K562 (cell line): ENCODE data around the gene CETN1. TPM values are rescaled to one million over a fixed set of nuclear protein-coding genes. Genes with fewer than 3 reads are reported as not detected.
A peak's percentile ranks its signal among the peaks of the same experiment; 100 is the strongest.

ENCODE experiments used
- ATAC-seq: fragments of 200-7000 bp; cut with Tn5 transposase; 3 replicates; pipeline ENCODE4 v1.9.1; 2020; ENCODE audit warnings: moderate library complexity
- BruUV-seq: library from RNA; stranded (reverse); fragments of 400-500 nt; replicated peaks from 2 replicates; lab custom pipeline; 2021; lab: Mats Ljungman, UMichigan
- CTCF ChIA-PET: fragments of 300-600 bp; formaldehyde crosslinking; extraction: SDS; loops from one replicate; lab custom pipeline; 2021; ENCODE audit warnings: low intra/inter-chr PET ratio; lab: Yijun Ruan, JAX
- POLR2A ChIA-PET: fragments of 300-600, 350-650 bp; sonication (Branson Sonifier 250); formaldehyde crosslinking; extraction: SDS; loops from one replicate; lab custom pipeline; 2021; ENCODE audit warnings: antibody characterized with exemption, inconsistent platforms; lab: Yijun Ruan, JAX
- DNase-seq, 4 experiments: peaks; one replicate each; pipeline versions ENCODE4 v3.0.0 to v3.0.0-alpha.2; 2011 to 2018; ENCODE audit warnings: low spot score in 3 of 4, mixed read lengths in 3 of 4; ENCODE audit errors: extremely low read depth in 1 of 4
- FAIRE-seq: peaks from 2 replicates; lab custom pipeline; 2011; peaks lifted over from hg19 to GRCh38; lab: Jason Lieb, UNC
- H2AFZ ChIP-seq: 2 replicates; pipeline ENCODE4 v1.6.0; 2011; ENCODE audit warnings: low read depth, low read length, control low read depth, inconsistent platforms
- H3K27ac ChIP-seq: fragments of 200-600 bp; 3 replicates; pipeline ENCODE4 v1.8.0; 2011; ENCODE audit warnings: low read depth, mild to moderate bottlenecking, control low read depth, inconsistent platforms, low read length, moderate library complexity, mixed read lengths; ENCODE audit errors: extremely low read depth
- H3K27me3 ChIP-seq, 2 experiments: fragments of 300-600 bp in 1 of 2; 2 replicates in 1 of 2; 3 replicates in 1 of 2; pipeline versions ENCODE4 v1.6.0 to v1.8.0; 2011; ENCODE audit warnings: inconsistent platforms in 2 of 2, low read length in 2 of 2, mild to moderate bottlenecking in 1 of 2, mixed read lengths in 1 of 2, moderate library complexity in 1 of 2; ENCODE audit not compliant: control insufficient read depth in 2 of 2, insufficient read depth in 2 of 2
- H3K36me3 ChIP-seq: fragments of 300-600 bp; 3 replicates; pipeline ENCODE4 v1.8.0; 2011; ENCODE audit warnings: mild to moderate bottlenecking, low read length, inconsistent platforms; ENCODE audit not compliant: control insufficient read depth, insufficient read depth
- H3K4me1 ChIP-seq, 2 experiments: fragments of 200-600 bp in 1 of 2; replicated peaks in 1 of 2; 2 replicates in 1 of 2; 3 replicates in 1 of 2; pipeline versions ENCODE4 v1.5.1 to v1.8.0; 2011; ENCODE audit warnings: inconsistent platforms in 2 of 2, low read length in 2 of 2, mild to moderate bottlenecking in 1 of 2, mixed read lengths in 1 of 2, moderate library complexity in 1 of 2; ENCODE audit not compliant: control insufficient read depth in 2 of 2, insufficient read depth in 2 of 2
- H3K4me2 ChIP-seq: 2 replicates; pipeline ENCODE4 v1.6.1; 2011; ENCODE audit warnings: low read length, control low read depth, inconsistent platforms, mixed read lengths; ENCODE audit not compliant: insufficient read depth
- H3K4me3 ChIP-seq: fragments of 200-600 bp; sonication (generic), shearing (Covaris generic); 2 replicates; pipeline ENCODE4 v1.5.1; 2016; ENCODE audit warnings: control low read depth, inconsistent platforms
- H3K79me2 ChIP-seq: fragments of 200-600 bp; 3 replicates; pipeline ENCODE4 v1.8.0; 2011; ENCODE audit warnings: low read length, inconsistent platforms; ENCODE audit not compliant: control insufficient read depth, insufficient read depth
- H3K9ac ChIP-seq, 2 experiments: 2 replicates each; pipeline versions ENCODE4 v1.6.0 to v1.6.1; 2011; ENCODE audit warnings: low read depth in 2 of 2, low read length in 2 of 2, control low read depth in 1 of 2, inconsistent platforms in 1 of 2, mild to moderate bottlenecking in 1 of 2, mixed read lengths in 1 of 2; ENCODE audit not compliant: insufficient read depth in 1 of 2
- H3K9me1 ChIP-seq: one replicate; pipeline ENCODE4 v1.6.0; 2011; ENCODE audit warnings: inconsistent platforms, mild to moderate bottlenecking, low read length, moderate library complexity; ENCODE audit not compliant: control insufficient read depth, insufficient read depth
- H3K9me3 ChIP-seq: replicated peaks from 2 replicates; pipeline ENCODE4 v1.5.1; 2011; ENCODE audit warnings: low read depth, low read length, inconsistent platforms; ENCODE audit not compliant: control insufficient read depth, insufficient read depth
- H4K20me1 ChIP-seq: replicated peaks from 2 replicates; pipeline ENCODE4 v1.6.1; 2011; ENCODE audit warnings: low read length, inconsistent platforms, mixed read lengths; ENCODE audit not compliant: control insufficient read depth, insufficient read depth
- ATF3 ChIP-seq, 2 experiments: fragments of 450-650 bp in 1 of 2; sonication (generic) in 1 of 2; formaldehyde crosslinking in 1 of 2; IDR thresholded peaks in 1 of 2; conservative IDR thresholded peaks in 1 of 2; 2 replicates each; pipeline versions ENCODE4 v1.6.1 to v1.8.1; 2016 to 2023; ENCODE audit warnings: mild to moderate bottlenecking in 2 of 2, moderate library complexity in 2 of 2, inconsistent platforms in 1 of 2, missing genetic modification reagents in 1 of 2
- CEBPG ChIP-seq, 3 experiments: fragments of 200-800 bp in 1 of 3; sonication (Bioruptor generic) in 1 of 3; sonication (generic) in 1 of 3; formaldehyde crosslinking in 1 of 3; IDR thresholded peaks in 2 of 3; conservative IDR thresholded peaks in 1 of 3; 2 replicates each; pipeline versions ENCODE4 v1.6.1 to v1.8.0; 2016 to 2022; ENCODE audit warnings: missing compliant biosample characterization in 2 of 3, missing genetic modification characterization in 2 of 3, mild to moderate bottlenecking in 1 of 3, missing genetic modification reagents in 1 of 3
- DACH1 ChIP-seq: fragments of 450-650 bp; IDR thresholded peaks from 2 replicates; pipeline ENCODE4 v1.6.1; 2018; ENCODE audit not compliant: partially characterized antibody
- RFX1 ChIP-seq: fragments of 450-650 bp; IDR thresholded peaks from 2 replicates; pipeline ENCODE4 v1.6.1; 2016; ENCODE audit warnings: mild to moderate bottlenecking, moderate library complexity
- ZNF263 ChIP-seq: sonication (generic); formaldehyde crosslinking; IDR thresholded peaks from 2 replicates; pipeline ENCODE4 v1.8.0; 2022; ENCODE audit warnings: mild to moderate bottlenecking, missing genetic modification reagents, borderline replicate concordance
- WGBS: fragments of 100-300 bp; shearing (Covaris generic); methylation state at CpG from one replicate; pipeline ENCODE4 v1.1.6; 2016; ENCODE audit warnings: low coverage, mixed read lengths; ENCODE audit not compliant: insufficient coverage; ENCODE audit errors: missing lambda C conversion rate; 5-methylcytosine and 5-hydroxymethylcytosine counted together
- in situ Hi-C: fragments of 300-500 bp; cut with MboI; formaldehyde crosslinking; loops from 4 replicates; pipeline ENCODE4 v1.15.0; 2018; ENCODE audit warnings: inconsistent platforms, mixed read lengths
- intact Hi-C: fragments of 100-400 bp; cut with micrococcal nuclease; formaldehyde crosslinking; loops from 2 replicates; pipeline ENCODE4 v1.14.2; 2022
- polyA plus RNA-seq, 8 experiments: library from polyadenylated mRNA; depleted of rRNA in 4 of 8; stranded (reverse) in 5 of 8; unstranded in 3 of 8; fragments of >200 nt; fragmentation: Nextera tagmentation in 2 of 8; fragmentation: Illumina TruSeq in 1 of 8; extraction: Ambion mirVana in 2 of 8; extraction: Trizol in 1 of 8; gene quantifications; 2 replicates each; pipeline versions ENCODE4 v1.2.1 to v1.2.3, GENCODE V29; 2011 to 2014; ENCODE audit warnings: inconsistent platforms in 1 of 8, missing spikeins in 1 of 8
- total RNA-seq, 7 experiments: library from RNA; depleted of rRNA in 6 of 7; stranded (reverse); fragments of >200 nt in 6 of 7; fragmentation: Illumina TruSeq in 2 of 7; extraction: Trizol in 2 of 7; gene quantifications; 2 replicates each; pipeline versions ENCODE4 v1.2.1 to v1.2.3, GENCODE V29; 2011 to 2021; ENCODE audit warnings: low replicate concordance in 1 of 7
- TF ChIP-seq, protein P1 (sequence below): fragments of 450-650 bp; IDR thresholded peaks from 2 replicates; pipeline ENCODE4 v1.7.0; 2016; ENCODE audit warnings: borderline replicate concordance

The CETN1 gene
- total and polyA plus RNA-seq, 9 of the 15 experiments (the other 6 are each of a cell fraction or from before 2014, with no cell fraction given): 0.07 to 0.34 (median 0.19) TPM; not detected in 3

DNA sequence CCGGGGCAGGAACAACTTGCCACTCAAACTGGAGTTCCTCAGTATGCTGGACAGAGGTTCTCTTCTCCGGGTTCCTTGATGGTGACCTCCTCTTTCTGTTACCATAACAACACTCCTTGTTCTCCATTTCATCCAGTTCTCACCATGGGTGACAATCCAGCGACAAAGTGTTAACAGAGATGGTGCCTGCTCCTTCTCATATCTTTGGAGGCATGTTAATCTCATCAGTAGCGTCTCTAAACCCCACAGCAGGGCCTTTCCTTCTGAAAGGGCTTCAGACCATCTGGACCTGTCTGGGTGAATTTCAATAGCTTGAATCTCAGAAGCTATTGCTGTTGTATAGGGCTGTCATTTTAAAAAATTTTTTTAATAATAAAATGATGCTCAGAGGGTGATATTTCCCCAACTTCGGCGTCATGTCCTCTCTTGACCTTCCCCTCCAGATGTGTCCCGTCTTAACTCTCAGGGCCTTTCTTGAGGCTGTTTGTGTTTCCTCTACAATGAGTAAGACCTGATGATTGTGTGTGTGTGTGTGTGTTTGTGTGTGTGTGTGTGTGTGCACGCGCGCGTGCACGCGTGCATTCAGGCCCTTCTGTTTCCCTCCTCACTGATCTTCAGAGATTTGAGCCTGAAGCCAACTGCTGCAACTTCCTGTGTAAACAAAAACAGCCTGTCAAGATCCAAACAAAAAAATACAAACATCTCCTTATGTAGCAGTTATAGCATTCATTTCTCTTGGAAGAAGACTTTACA, 24.3 kb upstream of the CETN1 start:
- ATAC-seq (no peak; the same call in 2 of the 3 replicates), FAIRE-seq (no peak), DNase-seq (no peak)
- H3K36me3 ChIP-seq: no peaks in the 10 kb centered on the region
- in situ Hi-C loops (no loop called here), intact Hi-C loops (no loop called here)
- no peaks in the 10 kb centered on the region for H3K9me1 ChIP-seq
- 9% methylated on average over 12 of the region's 13 CpGs for WGBS
- no peak overlapping the region for H2AFZ ChIP-seq
- H3K27ac ChIP-seq: no peak overlapping the region
- no peaks in the 10 kb centered on the region for H3K79me2 ChIP-seq
- no peaks in the 10 kb centered on the region for H4K20me1 ChIP-seq
- H3K4me1 ChIP-seq: no peaks in the 10 kb centered on the region
- H3K4me2 ChIP-seq: no peak overlapping the region
- H3K27me3 ChIP-seq: no peaks in the 10 kb centered on the region
- BruUV-seq: no TSS peak
- no peak overlapping the region for H3K4me3 ChIP-seq
- POLR2A ChIA-PET: no interaction called here
- H3K9me3 ChIP-seq: no peaks in the 10 kb centered on the region
- no peak overlapping the region for H3K9ac ChIP-seq
- CTCF ChIA-PET: no interaction called here
- TF ChIP-seq ZNF263 (CRISPR knock-in tag) (no peak), RFX1 (peak; percentile 66)

DNA sequence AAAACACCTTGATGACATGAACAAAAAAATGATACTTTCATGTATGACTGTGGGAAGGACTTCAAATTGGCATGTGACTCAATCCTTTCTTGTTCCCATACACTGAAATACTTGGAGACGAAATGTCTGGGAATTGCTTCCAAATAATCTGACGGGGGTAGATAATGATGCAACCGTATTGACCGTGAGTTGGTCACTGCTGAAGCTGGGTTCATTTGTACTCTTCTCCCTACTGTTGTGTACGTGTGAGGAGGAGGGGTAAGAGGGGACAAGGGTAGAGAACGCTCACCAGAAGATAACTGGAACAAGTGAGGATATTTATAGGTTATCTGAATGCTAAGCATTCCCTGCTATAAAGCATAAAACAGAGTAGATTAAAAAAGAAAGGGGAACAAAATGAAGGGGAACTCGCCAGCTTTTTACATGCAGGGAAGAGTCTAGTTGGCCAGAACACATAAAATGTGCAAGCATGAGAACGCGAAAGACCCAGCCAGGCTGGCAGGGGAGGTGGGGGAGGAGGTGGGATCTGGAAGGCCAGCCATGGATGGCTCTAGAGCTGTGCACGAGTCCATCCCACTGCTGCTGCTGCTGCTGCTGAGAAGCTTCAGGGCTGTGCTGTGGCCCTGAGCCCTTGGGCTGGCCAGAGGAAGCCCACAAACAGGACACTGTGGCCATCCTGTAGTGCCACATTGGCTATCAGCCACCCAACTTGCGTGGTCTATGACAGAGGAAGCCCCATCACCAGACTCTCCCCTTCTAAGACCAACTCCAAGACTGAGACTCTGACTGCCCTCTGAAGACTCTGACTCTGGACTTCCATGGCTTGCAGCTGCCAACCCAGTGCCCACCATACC, 15.2 kb upstream of the CETN1 start:
- FAIRE-seq (peak; percentile 11), DNase-seq (no peak), ATAC-seq (peak; percentile 27)
- ChIA-PET CTCF (no interaction called here), POLR2A (interaction anchor here (0.6 to 1.8 kb wide), 4 partner anchors 11 to 89 kb away, joined by 3 to 5 read pairs (median 3); no protein-coding TSS in a partner anchor)
- BruUV-seq: no TSS peak
- Histone ChIP-seq H3K4me2 (no peak overlapping the region), H3K9me3 (no peaks in the 10 kb centered on the region), H3K9me1 (no peaks in the 10 kb centered on the region), H3K27ac (no peak overlapping the region), H2AFZ (no peak overlapping the region), H3K4me3 (no peak overlapping the region), H4K20me1 (no peaks in the 10 kb centered on the region), H3K79me2 (no peaks in the 10 kb centered on the region), H3K9ac (no peak overlapping the region), H3K27me3 (peaks cover 17 to 28% of the 10 kb centered on the region in 2 experiments; a peak in 4 of 5 replicates), H3K36me3 (no peaks in the 10 kb centered on the region), H3K4me1 (no peaks in the 10 kb centered on the region)
- TF ChIP-seq, protein P1, sequence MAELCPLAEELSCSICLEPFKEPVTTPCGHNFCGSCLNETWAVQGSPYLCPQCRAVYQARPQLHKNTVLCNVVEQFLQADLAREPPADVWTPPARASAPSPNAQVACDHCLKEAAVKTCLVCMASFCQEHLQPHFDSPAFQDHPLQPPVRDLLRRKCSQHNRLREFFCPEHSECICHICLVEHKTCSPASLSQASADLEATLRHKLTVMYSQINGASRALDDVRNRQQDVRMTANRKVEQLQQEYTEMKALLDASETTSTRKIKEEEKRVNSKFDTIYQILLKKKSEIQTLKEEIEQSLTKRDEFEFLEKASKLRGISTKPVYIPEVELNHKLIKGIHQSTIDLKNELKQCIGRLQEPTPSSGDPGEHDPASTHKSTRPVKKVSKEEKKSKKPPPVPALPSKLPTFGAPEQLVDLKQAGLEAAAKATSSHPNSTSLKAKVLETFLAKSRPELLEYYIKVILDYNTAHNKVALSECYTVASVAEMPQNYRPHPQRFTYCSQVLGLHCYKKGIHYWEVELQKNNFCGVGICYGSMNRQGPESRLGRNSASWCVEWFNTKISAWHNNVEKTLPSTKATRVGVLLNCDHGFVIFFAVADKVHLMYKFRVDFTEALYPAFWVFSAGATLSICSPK: no peak
- TF ChIP-seq DACH1 (no peak), ATF3 (IDR thresholded peaks at IDR 0.05) (peak; percentile 62), ATF3 (CRISPR knock-in tag; conservative IDR thresholded peaks at IDR 0.05) (no peak), CEBPG (CRISPR knock-in tag; IDR thresholded peaks at IDR 0.05) (0 out of 2 replicates have a peak, but pooled peaks have one; percentile 9), CEBPG (tag; conservative IDR thresholded peaks at IDR 0.05 in 1 of 2, IDR thresholded peaks at IDR 0.05 in 1 of 2) (peak; percentile 70 to 75)
- 2% methylated on average over 10 of the region's 11 CpGs for WGBS
- intact Hi-C loops: no loop called here
- in situ Hi-C loops: no loop called here
